Karpas-422 (cell line): ENCODE measurements around the gene ABAT. TPM values are rescaled to one million over a fixed set of nuclear protein-coding genes. Genes with fewer than 3 reads are reported as not detected.
"Not testable (repeated sequence)": the region's sequence is repeated elsewhere in the genome, so short reads cannot be mapped to it uniquely, and the experiment has no call there.

ENCODE experiments used
- DNase-seq: peaks from one replicate; pipeline ENCODE4 v3.0.0-alpha.2; 2015
- H2AFZ ChIP-seq: fragments of 200-600 bp; sonication (generic); 2 replicates; pipeline ENCODE4 v1.6.1; 2014; ENCODE audit warnings: antibody characterized with exemption, low read length, mixed read lengths
- H3K27ac ChIP-seq: fragments of 200-600 bp; sonication (generic); 2 replicates; pipeline ENCODE4 v1.5.1; 2014; ENCODE audit warnings: mild to moderate bottlenecking, low read length, moderate library complexity
- H3K27me3 ChIP-seq: fragments of 200-600 bp; sonication (generic); 2 replicates; pipeline ENCODE4 v1.6.1; 2014; ENCODE audit warnings: low read length, mixed read lengths
- H3K36me3 ChIP-seq: fragments of 200-600 bp; sonication (generic); 2 replicates; pipeline ENCODE4 v1.6.1; 2014; ENCODE audit warnings: low read length, mixed read lengths; ENCODE audit not compliant: insufficient read depth
- H3K4me1 ChIP-seq: fragments of 200-600 bp; sonication (generic); 2 replicates; pipeline ENCODE4 v1.6.1; 2014; ENCODE audit warnings: mild to moderate bottlenecking, low read length, mixed read lengths
- H3K4me2 ChIP-seq: fragments of 200-600 bp; sonication (generic); 2 replicates; pipeline ENCODE4 v1.6.1; 2014; ENCODE audit warnings: low read length, low read depth, mild to moderate bottlenecking; ENCODE audit not compliant: poor library complexity, severe bottlenecking
- H3K4me3 ChIP-seq: fragments of 200-600 bp; sonication (generic); 2 replicates; pipeline ENCODE4 v1.5.1; 2014; ENCODE audit warnings: mild to moderate bottlenecking, antibody characterized with exemption, low read length, mixed read lengths
- H3K79me2 ChIP-seq: fragments of 200-600 bp; sonication (generic); 2 replicates; pipeline ENCODE4 v1.6.1; 2014; ENCODE audit warnings: mild to moderate bottlenecking, low read length, mixed read lengths
- H3K9ac ChIP-seq: fragments of 200-600 bp; sonication (generic); 2 replicates; pipeline ENCODE4 v1.6.0; 2014; ENCODE audit warnings: low read length
- H3K9me2 ChIP-seq: fragments of 200-600 bp; sonication (generic), shearing (Covaris generic); replicated peaks from 2 replicates; pipeline ENCODE4 v1.6.0; 2014; ENCODE audit warnings: mild to moderate bottlenecking, low read length, moderate library complexity; ENCODE audit not compliant: insufficient read depth
- H3K9me3 ChIP-seq: fragments of 300-700, 200-600 bp; sonication (generic); 2 replicates; pipeline ENCODE4 v1.6.1; 2014; ENCODE audit warnings: low read length, mixed read lengths
- H4K20me1 ChIP-seq: fragments of 200-600 bp; sonication (generic); 2 replicates; pipeline ENCODE4 v1.6.1; 2014; ENCODE audit warnings: mild to moderate bottlenecking, antibody characterized with exemption, low read length, low read depth; ENCODE audit not compliant: insufficient read depth
- total RNA-seq: library from RNA; depleted of rRNA; stranded (reverse); fragments of >200 nt; shearing (Covaris generic); gene quantifications from 2 replicates; pipeline ENCODE4 v1.2.3, GENCODE V29; 2014; ENCODE audit warnings: low replicate concordance

The ABAT gene
- total RNA-seq, 1 experiment from 2014 or later, result 8.2 TPM

- no peak overlapping the region for H3K27ac ChIP-seq
- H3K4me1 ChIP-seq, result peaks cover 14% of the 10 kb centered on the region
- no peak overlapping the region for H2AFZ ChIP-seq
- no peaks in the 10 kb centered on the region for H3K9me3 ChIP-seq
- H4K20me1 ChIP-seq, result peaks cover 9% of the 10 kb centered on the region
- H3K4me2 ChIP-seq, result no peak overlapping the region
- H3K9me2 ChIP-seq, result no peaks in the 10 kb centered on the region
- H3K27me3 ChIP-seq, result no peaks in the 10 kb centered on the region
- DNase-seq, result no peak
- peaks cover 80% of the 10 kb centered on the region for H3K79me2 ChIP-seq
- peaks cover 26% of the 10 kb centered on the region for H3K36me3 ChIP-seq
- no peak overlapping the region for H3K9ac ChIP-seq
- H3K4me3 ChIP-seq, result no peak overlapping the region
Observed at GRCh38 chr16:8801701-8802100, 127.3 kb downstream of the ABAT start.

- not testable (repeated sequence) for H3K9me3 ChIP-seq, H2AFZ ChIP-seq, H3K9ac ChIP-seq, DNase-seq, H3K9me2 ChIP-seq, H4K20me1 ChIP-seq, H3K4me3 ChIP-seq, H3K4me2 ChIP-seq, H3K27me3 ChIP-seq, H3K4me1 ChIP-seq, H3K27ac ChIP-seq
- H3K36me3 ChIP-seq, result peaks cover 38% of the 10 kb centered on the region
- H3K79me2 ChIP-seq, result peaks cover 63% of the 10 kb centered on the region
Observed at GRCh38 chr16:8803733-8804132, 129.3 kb downstream of the ABAT start.

- Histone ChIP-seq H3K4me1 (peaks cover 4% of the 10 kb centered on the region), H3K36me3 (peaks cover 44% of the 10 kb centered on the region), H3K9me2 (no peaks in the 10 kb centered on the region), H2AFZ (no peak overlapping the region), H3K4me2 (no peak overlapping the region), H4K20me1 (peaks cover 3% of the 10 kb centered on the region; the same call in 1 of the 2 replicates), H3K27me3 (no peaks in the 10 kb centered on the region), H3K27ac (no peak overlapping the region), H3K9ac (no peak overlapping the region), H3K9me3 (no peaks in the 10 kb centered on the region), H3K79me2 (peaks cover 61% of the 10 kb centered on the region), H3K4me3 (no peak overlapping the region)
- no peak for DNase-seq
Observed at GRCh38 chr16:8804313-8804712, 129.9 kb downstream of the ABAT start.

- Histone ChIP-seq H2AFZ (no peak overlapping the region), H3K36me3 (peaks cover 49% of the 10 kb centered on the region), H3K27ac (no peak overlapping the region), H3K9me3 (no peaks in the 10 kb centered on the region), H3K27me3 (no peaks in the 10 kb centered on the region), H3K4me2 (no peak overlapping the region), H3K79me2 (peaks cover 40% of the 10 kb centered on the region), H3K4me3 (no peak overlapping the region), H3K4me1 (no peaks in the 10 kb centered on the region), H3K9me2 (no peaks in the 10 kb centered on the region), H4K20me1 (no peaks in the 10 kb centered on the region), H3K9ac (no peak overlapping the region)
- no peak for DNase-seq
Observed at GRCh38 chr16:8806272-8806983, 132.0 kb downstream of the ABAT start.

DNA sequence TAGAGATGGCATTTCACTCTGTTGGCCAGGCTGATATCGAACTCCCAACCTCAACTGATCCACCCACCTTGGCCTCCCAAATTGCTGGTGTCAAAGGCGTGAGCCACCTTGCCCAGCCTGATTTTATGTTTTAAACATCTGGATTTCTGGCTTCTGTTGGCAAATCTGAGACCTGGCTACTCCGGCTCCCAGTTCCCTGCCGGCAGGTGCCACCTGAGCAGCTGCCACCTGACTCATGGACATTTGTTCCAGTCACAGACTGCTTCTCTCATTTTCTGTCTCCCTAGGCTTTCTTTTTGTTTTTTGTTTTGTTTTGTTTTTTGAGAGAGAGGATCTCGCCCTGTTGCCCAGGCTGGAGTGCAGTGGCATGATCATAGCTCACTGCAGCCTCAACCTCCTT lies 132.8 kb downstream of the ABAT start:
- Histone ChIP-seq H3K9me2 (no peaks in the 10 kb centered on the region), H3K4me3 (no peak overlapping the region), H3K27ac (no peak overlapping the region), H2AFZ (no peak overlapping the region), H4K20me1 (no peaks in the 10 kb centered on the region), H3K27me3 (no peaks in the 10 kb centered on the region), H3K79me2 (peaks cover 33% of the 10 kb centered on the region), H3K4me1 (no peaks in the 10 kb centered on the region), H3K36me3 (peaks cover 57% of the 10 kb centered on the region), H3K4me2 (no peak overlapping the region), H3K9me3 (no peaks in the 10 kb centered on the region), H3K9ac (no peak overlapping the region)
- DNase-seq, result no peak

GRCh38 chr16:8808009-8808408 lies 133.6 kb downstream of the ABAT start:
- H3K27ac ChIP-seq, result no peak overlapping the region

GRCh38 chr16:8808613-8809353 lies 134.4 kb downstream of the ABAT start:
- DNase-seq, result no peak
- H3K79me2 ChIP-seq, result peaks cover 27% of the 10 kb centered on the region
- no peak overlapping the region for H3K27ac ChIP-seq
- no peaks in the 10 kb centered on the region for H3K4me1 ChIP-seq
- H3K27me3 ChIP-seq, result no peaks in the 10 kb centered on the region
- H4K20me1 ChIP-seq, result no peaks in the 10 kb centered on the region
- no peaks in the 10 kb centered on the region for H3K9me2 ChIP-seq
- no peak overlapping the region for H3K4me3 ChIP-seq
- no peak overlapping the region for H3K9ac ChIP-seq
- H3K36me3 ChIP-seq, result peaks cover 63% of the 10 kb centered on the region
- no peaks in the 10 kb centered on the region for H3K9me3 ChIP-seq
- no peak overlapping the region for H2AFZ ChIP-seq
- H3K4me2 ChIP-seq, result no peak overlapping the region

More at GRCh38 chr16:8808009-8808408, 133.6 kb downstream of the ABAT start:
- H3K4me2 ChIP-seq, result no peak overlapping the region
- no peaks in the 10 kb centered on the region for H3K27me3 ChIP-seq
- H4K20me1 ChIP-seq, result no peaks in the 10 kb centered on the region
- H3K4me1 ChIP-seq, result no peaks in the 10 kb centered on the region
- H2AFZ ChIP-seq, result no peak overlapping the region
- no peaks in the 10 kb centered on the region for H3K9me2 ChIP-seq
- H3K79me2 ChIP-seq, result peaks cover 28% of the 10 kb centered on the region
- H3K9me3 ChIP-seq, result no peaks in the 10 kb centered on the region
- DNase-seq, result no peak
- H3K9ac ChIP-seq, result no peak overlapping the region
- peaks cover 61% of the 10 kb centered on the region for H3K36me3 ChIP-seq
- H3K4me3 ChIP-seq, result no peak overlapping the region

GRCh38 chr16:8812162-8812843 lies 137.9 kb downstream of the ABAT start:
- Histone ChIP-seq H3K9ac (no peak overlapping the region), H3K79me2 (peaks cover 15% of the 10 kb centered on the region), H3K27me3 (no peaks in the 10 kb centered on the region), H3K4me1 (peaks cover 5% of the 10 kb centered on the region), H3K9me3 (no peaks in the 10 kb centered on the region), H3K9me2 (no peaks in the 10 kb centered on the region), H3K4me2 (no peak overlapping the region), H3K36me3 (peaks cover 72% of the 10 kb centered on the region), H3K4me3 (no peak overlapping the region), H2AFZ (no peak overlapping the region), H3K27ac (no peak overlapping the region), H4K20me1 (no peaks in the 10 kb centered on the region)
- DNase-seq, result no peak
